Erythroblast (primary cell): ENCODE measurements around the gene GRN.

Source experiments
- DNase-seq, 2 experiments: peaks; one replicate each; lab custom pipeline; 2025; lab: John Stamatoyannopoulos, UW
- GATA1 ChIP-seq: IDR thresholded peaks from 2 replicates; pipeline ENCODE4 v1.6.1; 2011; ENCODE audit warnings: low read depth, mild to moderate bottlenecking, control low read depth, low read length, moderate library complexity
- POLR2A ChIP-seq: IDR thresholded peaks from 2 replicates; pipeline ENCODE4 v1.6.1; 2011; ENCODE audit warnings: mild to moderate bottlenecking, low read length

GRN gene

DNA sequence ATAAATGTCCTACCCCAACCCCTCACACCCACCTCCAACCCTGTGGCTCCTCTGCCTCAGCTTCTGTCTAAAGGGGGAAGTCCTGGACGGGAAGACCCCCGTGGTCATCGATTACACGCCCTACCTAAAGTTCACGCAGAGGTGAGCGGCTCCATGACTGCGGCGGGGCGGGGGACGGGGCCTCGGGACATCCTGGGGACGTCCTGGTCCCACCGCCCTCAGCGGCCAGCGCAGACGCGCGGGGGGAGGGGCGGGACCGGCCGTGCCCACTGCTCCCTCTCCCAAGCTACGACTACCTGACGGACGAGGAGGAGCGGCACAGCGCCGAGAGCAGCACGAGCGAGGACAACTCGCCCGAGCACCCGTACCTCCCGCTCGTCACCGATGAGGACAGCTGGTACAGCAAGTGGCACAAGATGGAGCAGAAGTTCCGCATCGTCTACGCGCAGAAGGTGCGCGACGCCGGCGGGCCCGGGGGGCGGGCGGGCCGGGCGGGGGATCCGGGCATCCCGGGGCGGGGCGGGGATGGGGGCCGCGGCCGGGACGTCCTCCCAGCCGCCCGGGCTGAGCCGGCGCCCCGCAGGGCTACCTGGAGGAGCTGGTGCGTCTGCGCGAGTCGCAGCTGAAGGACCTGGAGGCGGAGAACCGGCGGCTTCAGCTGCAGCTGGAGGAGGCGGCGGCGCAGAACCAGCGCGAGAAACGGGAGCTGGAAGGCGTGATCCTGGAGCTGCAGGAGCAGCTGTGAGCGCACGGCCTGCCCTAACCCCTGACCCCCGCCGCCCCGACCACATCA lies 30.0 kb upstream of the GRN start:
- DNase-seq, result peak; percentile 46 to 66
- TF ChIP-seq POLR2A, result no peak
- TF ChIP-seq GATA1, result no peak

DNA sequence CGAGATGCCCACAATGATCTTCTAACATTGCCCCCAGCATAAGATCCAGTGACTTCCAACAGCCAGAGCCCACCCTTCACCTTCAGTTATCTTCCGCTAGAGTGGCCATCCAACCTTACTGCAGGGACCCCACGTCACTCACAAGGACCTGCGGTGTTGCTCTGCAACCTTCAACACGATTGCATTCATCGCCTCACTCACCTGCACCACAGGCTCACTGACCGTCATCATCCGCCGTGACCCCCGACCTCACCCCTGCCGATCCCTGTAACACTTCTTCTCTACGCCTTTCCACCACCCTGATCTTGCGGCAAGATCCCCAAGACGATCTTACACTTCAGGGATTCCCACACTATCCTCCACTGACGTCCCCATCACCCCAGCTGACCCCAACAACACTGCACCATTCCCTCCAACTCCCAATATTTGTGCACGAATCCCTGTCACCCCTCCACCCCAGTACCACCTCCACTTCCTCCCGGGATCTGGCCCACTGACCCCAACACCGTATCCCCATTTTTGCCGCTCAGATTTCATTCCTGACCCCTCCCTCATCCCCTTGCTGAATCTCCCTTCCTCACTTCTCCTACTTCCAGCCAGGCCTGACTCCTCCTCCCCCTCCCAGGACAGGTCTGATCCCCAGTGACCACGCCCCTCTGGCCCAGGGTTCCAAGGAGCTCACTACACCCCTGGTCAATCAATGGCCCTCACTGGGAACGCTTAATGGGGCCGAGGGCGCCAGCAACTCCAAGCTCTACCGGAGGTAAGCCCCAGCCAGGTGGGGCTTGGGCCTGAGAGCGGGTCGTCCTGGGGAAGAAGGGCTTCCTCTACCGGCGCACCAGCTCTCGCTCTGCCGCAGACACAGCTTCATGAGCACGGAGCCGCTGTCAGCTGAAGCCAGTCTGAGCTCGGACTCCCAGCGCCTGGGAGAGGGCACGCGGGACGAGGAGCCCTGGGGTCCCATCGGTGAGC lies 29.1 kb upstream of the GRN start:
- DNase-seq, result peak; percentile 36 to 70
- TF ChIP-seq GATA1 (no peak), POLR2A (no peak)

DNA sequence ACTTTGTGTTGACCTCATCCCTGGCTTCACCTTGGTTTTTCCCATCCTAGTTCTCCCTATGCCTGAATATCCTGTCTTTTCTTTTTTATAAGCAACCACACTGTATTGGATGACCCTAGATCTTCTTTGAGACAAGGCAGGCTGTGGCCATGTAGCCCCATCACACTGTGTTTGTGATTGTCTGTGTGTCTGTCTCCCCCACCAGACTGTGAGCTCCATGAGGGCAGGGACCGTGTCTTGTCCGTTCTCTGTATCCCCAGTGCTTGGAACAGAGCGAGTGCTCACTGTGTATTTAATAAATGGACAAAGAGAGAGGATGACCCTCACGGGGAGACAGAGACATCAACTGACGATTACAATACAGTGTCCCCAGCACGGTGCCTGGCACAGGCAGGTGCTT lies 27.6 kb upstream of the GRN start:
- no peak for DNase-seq
- peak; percentile 68 for TF ChIP-seq POLR2A
- no peak for TF ChIP-seq GATA1

DNA sequence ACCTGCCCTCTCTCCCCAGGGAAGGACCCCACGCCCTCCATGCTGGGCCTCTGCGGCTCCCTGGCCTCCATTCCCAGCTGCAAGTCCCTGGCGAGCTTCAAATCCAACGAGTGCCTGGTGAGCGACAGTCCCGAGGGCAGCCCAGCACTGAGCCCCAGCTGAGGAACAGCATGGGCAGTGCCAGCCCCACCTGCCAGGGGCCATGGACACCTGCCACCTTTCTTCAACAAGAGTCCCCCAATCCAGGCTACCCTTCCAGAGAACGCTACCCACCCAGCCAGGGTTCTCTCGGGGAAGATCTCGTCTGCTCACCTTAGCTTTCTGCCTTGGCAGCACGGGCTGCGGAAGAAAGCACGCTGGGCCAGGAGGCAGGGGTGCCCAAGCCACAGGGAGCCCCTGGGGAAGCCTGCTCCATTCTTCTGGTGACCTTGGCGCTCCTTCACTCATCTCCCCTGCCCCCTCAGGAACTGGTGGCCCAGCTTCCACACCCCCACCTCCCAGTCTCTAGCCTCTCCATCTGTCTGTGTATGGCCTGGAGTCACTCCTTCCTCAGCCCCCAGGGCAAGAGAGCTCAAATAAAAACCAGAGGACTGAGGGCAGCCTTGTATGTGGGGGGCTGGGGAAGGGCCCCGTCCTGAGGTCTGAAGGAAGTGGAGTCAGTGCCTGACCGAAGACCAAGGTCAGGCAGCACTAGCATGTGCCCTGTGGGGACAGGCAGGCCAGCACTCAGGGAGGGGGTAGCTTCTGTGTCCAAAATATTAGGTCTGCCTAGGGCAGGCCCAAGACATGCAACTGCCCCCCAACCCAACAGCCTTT lies 26.8 kb upstream of the GRN start:
- TF ChIP-seq POLR2A, result no peak
- no peak for DNase-seq

DNA sequence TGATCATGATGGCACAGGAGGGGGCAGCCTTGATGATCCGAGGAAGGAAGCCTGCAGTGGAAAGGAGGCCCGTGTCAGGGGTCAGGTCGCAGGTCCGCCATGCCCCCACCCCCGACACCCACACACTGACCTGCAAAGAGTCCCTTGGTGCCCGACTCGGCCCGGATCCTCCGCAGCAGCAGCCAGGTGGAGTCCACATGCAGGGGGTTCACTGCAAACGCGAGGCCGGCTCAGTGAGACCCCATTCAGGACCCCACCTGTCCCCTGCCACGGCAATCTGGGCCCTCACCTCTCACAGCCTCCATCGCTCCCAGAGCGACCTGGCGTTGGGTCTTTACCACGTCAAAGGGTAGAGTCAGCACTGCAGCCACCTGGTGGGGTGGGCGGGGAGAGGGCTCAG lies 25.0 kb upstream of the GRN start:
- no peak for TF ChIP-seq GATA1
- DNase-seq, result no peak

DNA sequence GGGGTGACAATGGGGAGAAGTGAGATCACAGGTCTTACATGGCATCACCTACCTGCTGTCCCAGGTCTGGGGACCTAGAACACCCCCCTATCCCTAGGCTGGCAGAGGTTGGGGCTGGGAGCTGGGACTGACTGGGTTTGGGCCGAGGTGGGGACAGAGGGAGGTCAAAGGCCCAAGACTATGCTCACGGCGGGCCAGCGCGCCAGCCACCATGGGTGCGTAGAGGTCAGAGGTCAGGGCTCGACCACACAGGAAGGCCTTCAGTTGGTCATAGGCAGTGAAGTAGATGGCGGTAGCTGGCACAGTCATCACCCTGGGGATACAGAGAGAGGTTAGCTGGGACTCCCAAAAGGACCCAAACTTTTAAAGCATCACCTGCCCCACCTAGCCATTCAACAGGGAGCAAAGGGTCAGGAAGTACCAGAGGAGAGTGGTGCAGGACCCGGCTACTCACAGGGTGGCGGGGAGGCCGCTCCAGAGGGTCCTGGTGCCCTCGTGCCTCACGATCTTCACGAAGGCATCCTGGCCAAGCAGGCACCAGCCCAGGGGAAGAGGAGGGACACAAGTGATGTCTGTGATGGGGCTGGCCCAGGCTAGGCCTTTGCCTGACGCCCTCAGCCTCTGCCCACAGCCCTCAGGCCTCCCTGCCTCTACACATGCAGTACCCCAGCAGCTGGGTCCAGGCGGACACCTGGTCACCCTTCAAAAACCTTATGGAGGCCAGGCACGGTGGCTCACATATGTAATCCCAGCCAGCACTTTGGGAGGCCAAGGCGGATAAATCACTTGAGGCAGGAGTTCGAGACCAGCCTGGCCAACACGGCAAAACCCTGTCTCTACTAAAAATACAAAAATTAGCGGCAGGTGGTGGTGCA lies 23.6 kb upstream of the GRN start:
- no peak for DNase-seq
- TF ChIP-seq POLR2A (no peak), GATA1 (no peak)

DNA sequence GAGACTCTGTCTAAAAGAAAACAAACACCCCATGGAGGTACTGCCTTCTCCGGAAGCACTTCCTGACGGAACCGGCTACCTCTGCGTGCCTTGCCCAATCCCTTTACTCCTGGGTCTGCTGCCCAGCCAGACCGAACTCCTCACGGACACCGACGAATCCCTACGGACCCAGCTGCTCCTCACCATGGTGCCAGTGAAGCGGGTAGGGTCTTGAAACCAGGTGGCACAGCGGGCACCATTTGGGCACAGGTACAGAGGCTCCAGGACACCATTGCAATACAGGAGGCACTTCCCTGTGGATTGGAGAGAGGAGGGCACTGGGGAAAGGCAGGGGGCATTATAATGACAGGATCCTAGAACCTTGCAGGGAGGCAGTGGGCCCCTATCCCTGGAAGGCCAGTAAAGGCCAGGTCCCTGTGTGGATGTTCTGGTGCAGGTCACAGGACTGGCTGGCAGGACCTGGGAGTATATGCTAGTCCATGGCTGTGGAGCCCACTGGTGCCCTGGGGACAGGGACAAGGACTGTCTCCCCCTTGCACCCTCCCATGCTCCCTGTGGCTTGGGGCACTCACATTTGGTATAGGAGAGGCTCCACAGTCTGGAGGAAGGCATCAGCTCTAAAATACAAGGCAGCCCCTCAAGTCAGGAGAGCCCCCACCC lies 22.7 kb upstream of the GRN start:
- no peak for TF ChIP-seq GATA1
- no peak for TF ChIP-seq POLR2A
- DNase-seq, result no peak

DNA sequence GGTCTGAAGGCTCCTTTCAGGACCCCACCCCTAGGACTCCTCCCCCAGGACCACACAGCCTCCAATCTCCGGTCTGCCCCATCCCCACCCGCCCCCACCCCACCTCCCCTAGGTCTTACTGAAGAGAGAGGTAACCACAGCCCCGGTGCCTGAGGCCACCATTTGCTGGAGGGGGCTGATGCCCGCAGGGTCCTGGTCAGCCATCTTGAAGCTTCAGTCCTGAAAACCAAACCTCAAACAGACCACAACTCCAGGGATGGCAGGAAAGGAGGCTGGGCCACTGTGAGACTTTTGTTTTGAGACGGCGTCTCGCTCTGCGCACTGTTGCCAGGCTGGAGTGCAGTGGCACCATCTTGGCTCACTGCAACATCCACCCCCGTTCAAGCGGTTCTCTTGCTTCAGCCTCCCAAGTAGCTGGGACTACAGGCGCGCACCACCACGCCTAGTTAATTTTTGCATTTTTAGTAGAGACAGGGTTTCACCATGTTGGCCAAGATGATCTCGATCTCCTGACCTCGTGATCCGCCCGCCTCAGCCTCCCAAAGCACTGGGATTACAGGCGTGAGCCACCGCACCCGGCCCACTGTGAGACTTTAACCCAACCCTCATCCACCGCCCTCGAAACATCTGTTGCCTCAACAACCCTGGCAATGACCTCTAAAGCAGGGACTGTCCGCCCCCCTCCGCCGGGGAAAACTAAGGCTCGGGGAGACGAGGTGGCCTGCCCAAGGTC lies 21.6 kb upstream of the GRN start:
- DNase-seq, result peak; percentile 65 to 69
- TF ChIP-seq GATA1, result no peak

DNA sequence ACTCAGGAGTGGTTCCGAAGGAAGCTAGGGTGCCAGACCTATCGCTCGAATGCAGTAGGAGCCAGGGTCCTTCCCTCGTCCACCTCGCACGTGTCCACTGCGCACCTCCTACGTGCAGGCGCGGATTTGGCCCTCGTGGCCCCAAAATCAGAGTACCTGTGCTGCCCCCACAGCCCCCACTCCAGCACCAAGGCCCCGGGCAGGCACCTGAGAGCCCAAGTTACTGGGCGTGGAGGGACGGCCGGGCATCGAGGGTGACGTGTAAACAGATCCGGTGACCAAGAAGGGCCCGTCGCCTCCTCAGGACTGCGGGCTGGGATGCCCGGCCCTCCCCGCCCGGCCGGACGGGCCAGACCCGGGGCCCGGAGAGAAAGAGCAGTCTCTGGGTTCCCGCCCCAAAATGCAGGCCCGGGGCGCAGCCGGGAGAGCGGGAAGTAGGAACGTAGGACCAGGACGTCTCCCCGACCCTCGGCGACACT lies 21.0 kb upstream of the GRN start:
- no peak for TF ChIP-seq POLR2A
- TF ChIP-seq GATA1, result no peak
- peak; percentile 63 to 69 for DNase-seq

DNA sequence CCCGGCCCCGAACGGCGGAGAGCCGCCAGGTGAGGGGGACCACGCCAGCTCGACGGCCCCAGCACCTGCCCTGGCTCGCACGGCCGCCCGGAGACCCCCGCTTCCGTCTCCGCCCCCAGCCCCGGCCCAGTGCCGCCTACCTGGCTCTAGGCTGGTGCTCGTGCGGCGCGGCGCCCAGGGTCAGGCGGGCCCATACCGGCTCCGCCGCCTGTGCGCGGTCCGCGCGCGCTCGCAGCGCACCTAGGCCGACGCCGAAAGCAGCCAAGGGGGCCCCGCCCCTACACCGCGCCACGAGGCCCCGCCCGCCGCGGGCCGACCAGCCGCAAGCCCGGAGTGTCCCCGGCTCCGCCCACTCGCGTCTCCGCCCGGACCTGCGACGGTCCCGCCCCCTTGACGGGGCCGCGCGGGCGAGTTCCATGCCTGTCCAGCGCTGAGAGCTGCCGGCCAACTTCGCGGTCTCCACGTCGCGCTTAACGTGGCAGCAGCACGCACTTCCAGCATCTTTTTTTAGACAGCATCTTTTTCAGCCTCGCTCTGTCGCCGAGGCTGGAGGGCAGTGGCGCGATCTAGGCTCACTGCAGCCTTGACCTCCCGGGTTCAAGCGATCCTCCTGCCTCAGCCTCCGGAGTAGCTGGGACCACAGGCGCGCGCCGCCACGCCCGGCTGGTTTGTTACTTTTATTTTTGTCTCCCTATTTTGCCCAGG lies 20.4 kb upstream of the GRN start, which contains the start of gene SLC25A39:
SLC25A39 (minus strand) TSS at position 253 of the 705 bp plus-strand sequence. CDS start 1,261 bp downstream, outside the sequence.
- DNase-seq, result peak; percentile 97 to 99
- TF ChIP-seq POLR2A, result peak; percentile 93
- no peak for TF ChIP-seq GATA1

DNA sequence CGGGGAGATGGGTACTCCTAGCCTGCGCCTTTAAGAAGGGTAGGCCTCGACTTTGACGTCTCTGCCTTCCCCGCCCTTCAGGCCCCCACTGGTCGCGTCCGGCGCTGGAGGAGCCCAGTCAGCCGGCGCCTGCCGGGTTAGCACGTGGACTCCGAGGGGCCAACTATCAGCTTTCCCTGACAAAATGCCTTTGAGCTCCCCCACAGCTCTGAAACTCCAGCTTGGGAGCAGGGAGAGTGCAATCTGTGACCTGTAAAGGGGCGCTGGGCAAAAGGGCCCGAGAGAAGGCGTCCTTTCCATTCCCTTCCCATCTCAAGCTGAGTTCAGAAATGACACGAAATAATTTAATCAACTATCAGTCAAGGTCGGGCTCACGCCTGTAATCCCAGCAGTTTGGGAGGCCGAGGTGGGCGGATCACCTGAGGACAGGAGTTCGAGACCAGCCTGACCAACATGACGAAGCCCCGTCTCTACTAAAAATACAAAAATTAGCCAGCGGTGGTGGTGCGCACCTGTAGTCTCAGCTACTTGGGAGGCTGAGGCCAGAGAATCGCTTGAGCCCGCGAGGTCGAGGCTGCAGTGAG lies 18.1 kb upstream of the GRN start:
- peak; percentile 96 to 97 for DNase-seq
- TF ChIP-seq POLR2A (no peak), GATA1 (no peak)
